Measurements from ENCODE around the gene SF3A2.

GRCh38 chr19:2187159-2187558 lies 49.5 kb upstream of the SF3A2 start:
- no peak for TF ChIP-seq CTCF (IDR thresholded peaks at IDR 0.05; ENCODE audit: low read depth, low read length)
- no peak for TF ChIP-seq MAX (IDR thresholded peaks at IDR 0.05; ENCODE audit: low read depth, low read length)
